Measurements from ENCODE around the gene C17orf58.
"Not testable (repeated sequence)": the region's sequence is repeated elsewhere in the genome, so short reads cannot be mapped to it uniquely, and the experiment has no call there.

The C17orf58 gene

GRCh38 chr17:67996301-67997171 lies at the start of gene C17orf58:
Gene C17orf58, minus strand, starts transcription at chr17:67996469. Its CDS starts 271 bp downstream, at chr17:67996198.
- DNase-seq (ENCODE audit: low read depth in 2 of 3, low spot score in 2 of 3): not testable (repeated sequence)

GRCh38 chr17:68036304-68037147 lies 40.3 kb upstream of the C17orf58 start:
- no peak for DNase-seq (ENCODE audit: low read depth in 2 of 3, low spot score in 2 of 3)

- peak; percentile 80 to 86 (median 81) for DNase-seq (ENCODE audit: low read depth in 2 of 3, low spot score in 2 of 3)
Measured at GRCh38 chr17:68035523-68036303, 39.4 kb upstream of the C17orf58 start, which contains the start of gene KPNA2. Gene KPNA2, plus strand, starts transcription at chr17:68035735. Its CDS starts 1,398 bp downstream, at chr17:68037133.

GRCh38 chr17:68035131-68035522 lies 38.9 kb upstream of the C17orf58 start:
- peak; percentile 52 to 75 (median 71) for DNase-seq (ENCODE audit: low read depth in 2 of 3, low spot score in 2 of 3)

GRCh38 chr17:68034452-68034776 lies 38.1 kb upstream of the C17orf58 start:
- DNase-seq (ENCODE audit: low read depth in 2 of 3, low spot score in 2 of 3): no peak

GRCh38 chr17:68033636-68034451 lies 37.6 kb upstream of the C17orf58 start:
- no peak for DNase-seq (ENCODE audit: low read depth in 2 of 3, low spot score in 2 of 3)

- DNase-seq (ENCODE audit: low read depth in 2 of 3, low spot score in 2 of 3): no peak
Measured at GRCh38 chr17:68029512-68030215, 33.4 kb upstream of the C17orf58 start.

GRCh38 chr17:68022547-68022946 lies 26.3 kb upstream of the C17orf58 start:
- DNase-seq (ENCODE audit: low read depth in 2 of 3, low spot score in 2 of 3): not testable (repeated sequence)

- no peak for DNase-seq (ENCODE audit: low read depth in 2 of 3, low spot score in 2 of 3)
Measured at GRCh38 chr17:68021963-68022362, 25.7 kb upstream of the C17orf58 start.

- DNase-seq (ENCODE audit: low read depth in 2 of 3, low spot score in 2 of 3): not testable (repeated sequence)
Measured at GRCh38 chr17:68020791-68021190, 24.5 kb upstream of the C17orf58 start.

- no peak for DNase-seq (ENCODE audit: low read depth in 2 of 3, low spot score in 2 of 3)
Measured at GRCh38 chr17:68020409-68020756, 24.1 kb upstream of the C17orf58 start.

GRCh38 chr17:68019675-68020408 lies 23.6 kb upstream of the C17orf58 start:
- peak; percentile 99 to 100 (median 100) for DNase-seq (ENCODE audit: low read depth in 2 of 3, low spot score in 2 of 3)

GRCh38 chr17:68019336-68019674 lies 23.0 kb upstream of the C17orf58 start:
- no peak for DNase-seq (ENCODE audit: low read depth in 2 of 3, low spot score in 2 of 3)

- not testable (repeated sequence) for DNase-seq (ENCODE audit: low read depth in 2 of 3, low spot score in 2 of 3)
Measured at GRCh38 chr17:68018493-68018892, 22.2 kb upstream of the C17orf58 start.

GRCh38 chr17:68016838-68017237 lies 20.6 kb upstream of the C17orf58 start:
- no peak for DNase-seq (ENCODE audit: low read depth in 2 of 3, low spot score in 2 of 3)

- no peak for DNase-seq (ENCODE audit: low read depth in 2 of 3, low spot score in 2 of 3)
Measured at GRCh38 chr17:68015081-68015723, 18.9 kb upstream of the C17orf58 start.

GRCh38 chr17:68013385-68013784 lies 17.1 kb upstream of the C17orf58 start:
- no peak for DNase-seq (ENCODE audit: low read depth in 2 of 3, low spot score in 2 of 3)

- peak in 2 of 3 experiments; percentile 43 to 67 for DNase-seq (ENCODE audit: low read depth in 2 of 3, low spot score in 2 of 3)
Measured at GRCh38 chr17:68011199-68011665, 15.0 kb upstream of the C17orf58 start.

Measured in activated CD8-positive, alpha-beta memory T cell treated with anti-CD3 and anti-CD28 coated beads for 48 hours (primary cell).